ENCODE data around the gene OBSCN.

OBSCN gene

DNA sequence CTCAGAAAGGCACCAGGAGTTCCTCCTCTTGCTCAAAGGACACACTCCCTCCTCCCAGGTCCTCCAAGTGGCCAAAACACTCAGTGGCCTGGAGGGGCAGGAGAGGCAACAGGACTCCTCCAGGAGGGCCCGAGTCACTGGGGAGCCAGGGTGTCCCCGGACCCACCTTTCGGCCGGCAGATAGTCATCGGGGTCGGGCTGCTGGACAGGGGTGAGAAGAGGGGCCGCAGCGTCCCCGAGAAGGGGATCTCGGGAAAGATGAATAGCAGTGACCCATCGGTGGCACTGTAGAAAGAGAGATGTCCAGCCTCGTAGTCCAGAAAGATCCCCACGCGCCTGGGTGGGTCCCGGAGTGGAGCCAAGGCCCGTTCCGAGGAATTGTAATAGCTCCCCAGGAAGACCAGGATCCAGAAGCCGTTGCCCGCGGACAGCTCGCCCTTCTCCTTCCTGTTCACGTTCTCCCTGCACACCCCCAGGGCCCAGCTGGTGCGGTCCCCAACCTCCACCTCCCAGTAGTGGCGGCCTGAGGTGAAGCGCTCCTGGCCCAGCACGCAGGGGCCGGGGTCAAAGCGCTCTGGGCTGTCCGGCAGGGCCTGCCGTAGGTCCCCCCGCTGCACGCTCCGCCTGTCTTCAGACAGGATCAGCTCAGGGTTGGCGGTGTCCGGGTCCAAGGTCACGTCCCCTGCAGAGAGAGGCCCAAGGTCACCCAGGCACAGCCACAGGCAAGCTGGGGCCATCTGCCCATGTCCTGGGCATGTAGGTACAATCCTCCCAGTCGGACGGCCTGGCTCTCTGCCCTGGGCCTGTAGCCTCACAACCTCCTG, 186.9 kb downstream of the OBSCN start:
- TF ChIP-seq POLR2AphosphoS5 (IDR thresholded peaks at IDR 0.05; ENCODE audit: low read depth, low read length) (no peak; the same call in 1 of the 2 replicates), FOXP2 (optimal IDR thresholded peaks at IDR 0.05; ENCODE audit: borderline replicate concordance, extremely low read depth, extremely low read length, insufficient read depth) (no peak), TAF1 (IDR thresholded peaks at IDR 0.05; ENCODE audit: borderline replicate concordance, insufficient read depth, low read length) (no peak), SIN3A (IDR thresholded peaks at IDR 0.05; ENCODE audit: borderline replicate concordance, insufficient read depth, low read length) (no peak)
- TF ChIP-seq, protein P1, sequence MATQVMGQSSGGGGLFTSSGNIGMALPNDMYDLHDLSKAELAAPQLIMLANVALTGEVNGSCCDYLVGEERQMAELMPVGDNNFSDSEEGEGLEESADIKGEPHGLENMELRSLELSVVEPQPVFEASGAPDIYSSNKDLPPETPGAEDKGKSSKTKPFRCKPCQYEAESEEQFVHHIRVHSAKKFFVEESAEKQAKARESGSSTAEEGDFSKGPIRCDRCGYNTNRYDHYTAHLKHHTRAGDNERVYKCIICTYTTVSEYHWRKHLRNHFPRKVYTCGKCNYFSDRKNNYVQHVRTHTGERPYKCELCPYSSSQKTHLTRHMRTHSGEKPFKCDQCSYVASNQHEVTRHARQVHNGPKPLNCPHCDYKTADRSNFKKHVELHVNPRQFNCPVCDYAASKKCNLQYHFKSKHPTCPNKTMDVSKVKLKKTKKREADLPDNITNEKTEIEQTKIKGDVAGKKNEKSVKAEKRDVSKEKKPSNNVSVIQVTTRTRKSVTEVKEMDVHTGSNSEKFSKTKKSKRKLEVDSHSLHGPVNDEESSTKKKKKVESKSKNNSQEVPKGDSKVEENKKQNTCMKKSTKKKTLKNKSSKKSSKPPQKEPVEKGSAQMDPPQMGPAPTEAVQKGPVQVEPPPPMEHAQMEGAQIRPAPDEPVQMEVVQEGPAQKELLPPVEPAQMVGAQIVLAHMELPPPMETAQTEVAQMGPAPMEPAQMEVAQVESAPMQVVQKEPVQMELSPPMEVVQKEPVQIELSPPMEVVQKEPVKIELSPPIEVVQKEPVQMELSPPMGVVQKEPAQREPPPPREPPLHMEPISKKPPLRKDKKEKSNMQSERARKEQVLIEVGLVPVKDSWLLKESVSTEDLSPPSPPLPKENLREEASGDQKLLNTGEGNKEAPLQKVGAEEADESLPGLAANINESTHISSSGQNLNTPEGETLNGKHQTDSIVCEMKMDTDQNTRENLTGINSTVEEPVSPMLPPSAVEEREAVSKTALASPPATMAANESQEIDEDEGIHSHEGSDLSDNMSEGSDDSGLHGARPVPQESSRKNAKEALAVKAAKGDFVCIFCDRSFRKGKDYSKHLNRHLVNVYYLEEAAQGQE (IDR thresholded peaks at IDR 0.05; ENCODE audit: insufficient read depth in 1 of 2, low read depth in 2 of 2, low read length in 2 of 2), result no peak

DNA sequence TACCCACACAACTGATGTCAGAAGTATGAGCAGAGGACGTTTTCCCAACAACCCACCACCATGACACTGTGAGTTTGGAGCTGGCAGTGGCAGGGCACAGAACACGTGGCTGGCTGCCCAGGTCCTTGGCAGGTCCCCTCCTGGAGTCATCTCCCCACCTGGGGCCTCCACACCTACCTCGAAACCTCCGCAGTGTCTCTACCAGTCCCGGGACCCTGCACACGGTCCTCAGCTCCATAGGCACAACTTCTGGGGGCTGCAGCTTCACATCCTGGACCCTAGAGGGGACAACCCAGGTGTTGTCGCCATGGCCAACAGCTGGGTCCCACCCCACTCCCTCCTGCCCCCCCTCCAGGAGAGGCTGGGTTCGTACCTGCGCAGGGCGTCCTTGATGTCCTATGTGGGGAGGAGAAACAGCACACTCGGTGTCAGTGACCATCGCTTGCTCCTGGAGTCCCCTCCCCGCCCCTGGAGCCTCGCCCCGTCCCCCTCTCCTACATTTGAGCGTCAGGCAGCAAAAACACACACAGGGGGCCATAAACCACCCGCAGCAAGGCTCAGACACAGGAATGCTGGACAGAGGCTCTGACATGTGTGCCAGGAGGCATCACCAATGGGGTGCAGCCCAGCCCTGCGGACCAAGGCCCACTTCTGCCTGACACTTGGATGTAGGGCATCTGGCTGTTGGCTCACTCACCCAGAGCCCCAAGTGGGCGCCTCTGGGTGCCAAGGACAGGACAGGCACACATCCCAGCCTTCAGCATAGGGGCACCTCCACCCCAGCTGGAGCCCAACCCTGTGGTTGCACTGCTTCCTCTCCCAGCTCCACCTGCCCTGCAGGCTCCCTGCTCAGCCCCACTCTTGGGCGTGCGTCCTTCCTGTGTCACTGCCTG, 189.2 kb downstream of the OBSCN start:
- TF ChIP-seq FOXP2 (optimal IDR thresholded peaks at IDR 0.05; ENCODE audit: borderline replicate concordance, extremely low read depth, extremely low read length, insufficient read depth) (no peak), SIN3A (IDR thresholded peaks at IDR 0.05; ENCODE audit: borderline replicate concordance, insufficient read depth, low read length) (no peak)
- TF ChIP-seq, protein P1 (IDR thresholded peaks at IDR 0.05; ENCODE audit: insufficient read depth in 1 of 2, low read depth in 2 of 2, low read length in 2 of 2), result no peak

DNA sequence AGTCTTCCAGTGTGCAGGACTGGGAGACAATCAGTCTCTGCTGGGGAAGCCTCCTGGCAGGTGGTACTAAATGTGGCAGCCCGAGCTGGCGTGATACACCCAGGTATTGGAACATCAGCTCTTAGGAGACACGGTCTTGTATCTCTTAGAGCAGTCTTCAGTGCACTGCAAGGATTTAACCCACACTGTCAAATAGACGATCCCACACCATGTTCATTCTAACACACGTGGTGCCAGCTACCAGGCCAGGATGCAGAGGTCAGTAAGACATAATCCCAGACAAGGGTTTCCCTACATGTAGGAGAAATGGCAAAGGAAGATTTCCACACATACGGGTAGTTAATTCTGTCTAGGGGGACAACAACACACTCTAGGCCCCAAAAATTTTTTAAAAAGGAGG, 190.1 kb downstream of the OBSCN start:
- TF ChIP-seq TAF1 (IDR thresholded peaks at IDR 0.05; ENCODE audit: borderline replicate concordance, insufficient read depth, low read length) (no peak), POLR2AphosphoS5 (IDR thresholded peaks at IDR 0.05; ENCODE audit: low read depth, low read length) (no peak), FOXP2 (optimal IDR thresholded peaks at IDR 0.05; ENCODE audit: borderline replicate concordance, extremely low read depth, extremely low read length, insufficient read depth) (no peak), SIN3A (IDR thresholded peaks at IDR 0.05; ENCODE audit: borderline replicate concordance, insufficient read depth, low read length) (no peak)
- TF ChIP-seq, protein P1 (IDR thresholded peaks at IDR 0.05; ENCODE audit: insufficient read depth in 1 of 2, low read depth in 2 of 2, low read length in 2 of 2), result no peak

DNA sequence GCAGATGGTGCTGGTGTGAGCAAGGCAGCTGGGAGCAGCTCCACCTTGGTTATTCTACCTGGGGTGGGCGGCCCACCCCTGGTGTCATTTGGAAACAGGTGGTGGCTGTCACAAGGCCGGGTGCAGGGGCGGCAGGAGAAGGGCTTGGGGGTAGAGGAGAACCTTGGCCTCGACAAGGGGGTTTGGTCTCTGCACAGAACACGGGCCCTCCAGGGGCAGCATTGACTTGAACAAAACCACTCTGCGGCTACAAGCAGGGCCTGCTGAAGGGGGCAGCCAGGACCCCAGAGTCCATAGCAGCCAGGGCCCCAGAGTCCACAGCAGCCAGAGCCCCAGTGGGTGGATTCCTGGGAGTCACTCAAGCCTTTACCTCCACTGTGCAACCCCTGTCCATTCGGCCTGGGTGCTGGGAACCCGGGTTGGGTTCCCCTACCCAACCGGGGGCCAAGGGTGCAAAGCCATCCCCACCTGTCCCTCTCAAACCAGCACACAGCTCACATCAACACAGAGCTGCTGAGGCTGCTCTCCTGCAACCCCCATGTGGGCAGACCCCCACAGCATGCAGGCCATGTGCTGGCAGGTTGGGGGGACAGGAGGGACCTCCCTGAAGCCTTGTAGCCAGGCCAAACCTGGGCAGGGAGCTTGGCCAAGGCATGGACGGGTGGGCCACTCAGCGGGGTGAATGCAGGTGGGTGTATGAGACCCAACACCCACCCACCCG, 191.1 kb downstream of the OBSCN start:
- TF ChIP-seq SIN3A (IDR thresholded peaks at IDR 0.05; ENCODE audit: borderline replicate concordance, insufficient read depth, low read length), result no peak
- no peak for TF ChIP-seq TAF1 (IDR thresholded peaks at IDR 0.05; ENCODE audit: borderline replicate concordance, insufficient read depth, low read length)
- TF ChIP-seq FOXP2 (optimal IDR thresholded peaks at IDR 0.05; ENCODE audit: borderline replicate concordance, extremely low read depth, extremely low read length, insufficient read depth), result no peak
- TF ChIP-seq, protein P1 (IDR thresholded peaks at IDR 0.05; ENCODE audit: insufficient read depth in 1 of 2, low read depth in 2 of 2, low read length in 2 of 2), result no peak
- no peak for TF ChIP-seq POLR2AphosphoS5 (IDR thresholded peaks at IDR 0.05; ENCODE audit: low read depth, low read length)
